PFSK-1 (cell line): ENCODE results near the gene TNFRSF17.

Experiments used
- FOXP2 ChIP-seq: optimal IDR thresholded peaks from 2 replicates; pipeline ENCODE3; 2011; ENCODE audit warnings: borderline replicate concordance, control low read depth, inconsistent platforms; ENCODE audit not compliant: insufficient read depth; ENCODE audit errors: extremely low read length, extremely low read depth
- POLR2AphosphoS5 ChIP-seq: IDR thresholded peaks from 2 replicates; pipeline ENCODE4 v1.6.1; 2012; ENCODE audit warnings: low read depth, mild to moderate bottlenecking, control low read depth, low read length, moderate library complexity
- REST ChIP-seq, 2 experiments: IDR thresholded peaks; 2 replicates each; pipeline versions ENCODE4 v1.6.1 to v1.8.0; 2011 to 2012; ENCODE audit warnings: low read depth in 2 of 2, low read length in 2 of 2, control low read depth in 1 of 2, inconsistent platforms in 1 of 2, mild to moderate bottlenecking in 1 of 2, moderate library complexity in 1 of 2; ENCODE audit not compliant: insufficient read depth in 1 of 2
- SIN3A ChIP-seq: IDR thresholded peaks from 2 replicates; pipeline ENCODE4 v1.6.1; 2012; ENCODE audit warnings: mild to moderate bottlenecking, low read length, moderate library complexity, borderline replicate concordance; ENCODE audit not compliant: insufficient read depth
- TAF1 ChIP-seq: IDR thresholded peaks from 2 replicates; pipeline ENCODE4 v1.6.1; 2012; ENCODE audit warnings: low read length, control low read depth, borderline replicate concordance; ENCODE audit not compliant: insufficient read depth

Gene TNFRSF17

GRCh38 chr16:12011565-12011964 is 46.6 kb downstream of the TNFRSF17 start:
- TF ChIP-seq FOXP2 (no peak), SIN3A (no peak), REST (IDR thresholded peaks at IDR 0.05; ENCODE audit: insufficient read depth in 1 of 2, low read depth in 2 of 2, low read length in 2 of 2) (no peak), TAF1 (no peak)

- no peak for TF ChIP-seq FOXP2
- no peak for TF ChIP-seq REST (IDR thresholded peaks at IDR 0.05; ENCODE audit: insufficient read depth in 1 of 2, low read depth in 2 of 2, low read length in 2 of 2)
- no peak for TF ChIP-seq TAF1
Measured at GRCh38 chr16:12016291-12016947, 51.4 kb downstream of the TNFRSF17 start.

- no peak for TF ChIP-seq REST (IDR thresholded peaks at IDR 0.05; ENCODE audit: insufficient read depth in 1 of 2, low read depth in 2 of 2, low read length in 2 of 2)
- no peak for TF ChIP-seq FOXP2
- TF ChIP-seq POLR2AphosphoS5, result no peak
- no peak for TF ChIP-seq SIN3A
- no peak for TF ChIP-seq TAF1
Measured at GRCh38 chr16:12017558-12017957, 52.5 kb downstream of the TNFRSF17 start.
